GM19372 (cell line): Measurements from ENCODE around the gene MTSS2.
"Not testable (repeated sequence)": the region's sequence is repeated elsewhere in the genome, so short reads cannot be mapped to it uniquely, and the experiment has no call there.

Experiments
- ATAC-seq: cut with Tn5 transposase; IDR thresholded peaks from one replicate; pipeline ENCODE4 v1.9.1; 2021; ENCODE audit warnings: mild to moderate bottlenecking, low read depth, moderate library complexity; ENCODE audit not compliant: unreplicated experiment

MTSS2 gene

GRCh38 chr16:70676675-70677498, 9.0 kb downstream of the MTSS2 start:
- no peak for ATAC-seq

- ATAC-seq = no peak
Measured at GRCh38 chr16:70675851-70676513, 9.9 kb downstream of the MTSS2 start.

- ATAC-seq = no peak
Measured at GRCh38 chr16:70674221-70675014, 11.4 kb downstream of the MTSS2 start.

- ATAC-seq = not testable (repeated sequence)
Measured at GRCh38 chr16:70670938-70671337, 14.9 kb downstream of the MTSS2 start.

DNA sequence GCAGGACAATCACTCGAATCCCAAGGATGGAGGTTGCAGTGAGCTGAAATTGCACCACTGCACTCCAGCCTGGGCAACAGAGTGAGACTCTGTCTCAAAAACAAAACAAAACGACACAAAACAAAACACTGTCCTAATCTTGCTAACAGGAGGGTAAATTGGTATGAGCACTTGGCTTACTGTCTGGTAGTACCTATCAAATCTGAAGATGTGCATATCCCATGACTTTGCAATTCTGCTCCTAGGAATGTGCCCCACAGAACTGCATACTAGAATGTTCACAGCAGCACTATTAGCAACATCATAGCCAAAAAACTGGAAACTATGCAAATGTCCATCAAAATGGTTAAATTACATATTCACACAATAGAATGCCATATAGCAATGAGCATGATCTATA, 15.7 kb downstream of the MTSS2 start:
- no peak for ATAC-seq

DNA sequence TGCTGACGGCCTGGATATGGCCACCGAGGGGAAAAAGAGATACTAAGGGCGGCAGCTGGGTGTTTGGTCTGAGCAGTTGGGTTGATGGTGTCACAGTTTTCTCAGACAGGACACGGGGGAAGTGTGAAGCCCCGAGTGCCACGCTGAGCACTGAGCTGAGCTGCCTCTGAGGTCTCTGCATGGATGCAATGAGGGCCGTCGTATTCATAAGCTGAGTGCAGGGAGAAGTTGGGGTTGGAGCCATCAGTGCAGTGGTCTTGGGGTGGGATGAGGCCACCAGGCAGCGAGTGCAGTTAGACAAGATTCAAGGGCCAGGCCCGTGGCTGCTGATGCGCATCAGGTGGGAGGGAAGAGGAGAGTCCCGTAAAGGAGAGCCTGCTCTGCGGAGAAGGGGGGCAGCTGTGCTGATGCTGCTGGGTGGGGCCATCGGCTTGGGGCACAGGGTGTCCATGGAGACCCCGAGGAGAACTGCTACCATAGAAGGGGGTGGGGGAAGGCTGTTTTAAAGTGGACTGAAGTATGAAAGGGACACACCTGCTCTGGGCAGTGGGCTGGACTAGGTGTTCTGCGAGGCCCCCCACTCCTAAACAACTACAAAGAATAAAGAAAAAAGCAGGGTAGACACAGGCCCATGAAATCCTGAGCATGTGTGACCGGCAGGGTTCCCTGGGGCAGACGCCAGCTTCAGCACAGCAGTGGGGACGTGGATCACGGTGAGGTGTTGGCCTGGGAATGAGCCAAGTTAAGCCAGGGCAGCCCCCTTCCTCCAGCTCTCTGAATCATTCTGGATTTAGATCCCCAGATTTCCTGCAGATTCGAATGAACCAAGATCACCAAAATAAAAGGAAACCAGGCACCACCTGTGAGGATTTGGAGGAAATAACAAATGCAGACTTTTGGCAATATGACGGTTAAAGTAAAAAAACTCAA, 19.8 kb downstream of the MTSS2 start:
- ATAC-seq = no peak

- no peak for ATAC-seq
Measured at GRCh38 chr16:70665113-70665694, 20.6 kb downstream of the MTSS2 start.

- ATAC-seq = no peak
Measured at GRCh38 chr16:70664325-70665112, 21.3 kb downstream of the MTSS2 start.

GRCh38 chr16:70663524-70664324, 22.1 kb downstream of the MTSS2 start:
- no peak for ATAC-seq

DNA sequence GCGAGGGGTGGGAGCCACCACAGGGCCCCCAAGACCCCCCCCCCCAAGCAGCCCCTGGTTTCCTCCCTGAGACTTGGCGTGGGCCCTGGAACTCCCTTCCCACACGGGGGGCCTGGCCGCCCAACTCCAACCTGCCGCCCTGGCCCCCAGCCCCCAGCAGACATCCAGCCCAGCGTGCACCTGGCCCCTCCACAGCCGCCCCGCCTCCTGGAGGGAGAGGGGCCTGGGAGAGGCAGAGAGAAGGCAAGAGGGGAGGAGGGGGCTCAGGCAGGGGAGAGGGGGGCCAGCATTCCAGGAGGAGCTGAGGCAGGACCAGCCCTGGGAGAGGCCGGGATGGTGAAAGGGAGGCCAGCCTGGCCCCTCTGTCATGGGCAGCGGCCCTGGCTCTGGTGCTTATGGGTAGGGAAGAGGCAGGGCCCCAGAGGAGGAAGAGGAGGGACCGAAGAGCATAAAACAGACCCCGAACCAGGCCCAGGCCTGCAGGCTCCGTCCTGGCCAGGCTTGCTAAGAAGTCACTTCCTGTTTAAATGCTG, 22.8 kb downstream of the MTSS2 start:
- no peak for ATAC-seq

GRCh38 chr16:70661918-70662641, 23.8 kb downstream of the MTSS2 start:
- no peak for ATAC-seq

GRCh38 chr16:70661534-70661917, 24.3 kb downstream of the MTSS2 start:
- ATAC-seq = no peak

GRCh38 chr16:70660672-70661350, 25.0 kb downstream of the MTSS2 start:
- ATAC-seq = no peak

DNA sequence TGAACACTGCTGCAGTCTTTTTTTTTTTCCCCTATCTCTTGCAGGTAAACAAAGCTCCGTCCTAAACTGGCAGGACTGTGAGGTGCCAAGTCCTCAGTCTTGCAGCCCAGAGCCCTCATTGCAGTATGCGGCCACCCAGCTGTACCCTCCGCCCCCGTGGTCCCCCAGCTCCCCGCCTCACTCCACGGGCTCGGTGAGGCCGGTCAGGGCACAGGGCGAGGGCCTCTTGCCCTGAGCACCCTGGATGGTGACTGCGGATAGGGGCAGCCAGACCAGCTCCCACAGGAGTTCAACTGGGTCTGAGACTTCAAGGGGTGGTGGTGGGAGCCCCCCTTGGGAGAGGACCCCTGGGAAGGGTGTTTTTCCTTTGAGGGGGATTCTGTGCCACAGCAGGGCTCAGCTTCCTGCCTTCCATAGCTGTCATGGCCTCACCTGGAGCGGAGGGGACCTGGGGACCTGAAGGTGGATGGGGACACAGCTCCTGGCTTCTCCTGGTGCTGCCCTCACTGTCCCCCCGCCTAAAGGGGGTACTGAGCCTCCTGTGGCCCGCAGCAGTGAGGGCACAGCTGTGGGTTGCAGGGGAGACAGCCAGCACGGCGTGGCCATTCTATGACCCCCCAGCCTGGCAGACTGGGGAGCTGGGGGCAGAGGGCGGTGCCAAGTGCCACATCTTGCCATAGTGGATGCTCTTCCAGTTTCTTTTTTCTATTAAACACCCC, 25.7 kb downstream of the MTSS2 start:
- ATAC-seq = no peak

GRCh38 chr16:70659546-70659945, 26.3 kb downstream of the MTSS2 start:
- no peak for ATAC-seq

GRCh38 chr16:70658921-70659320, 26.9 kb downstream of the MTSS2 start:
- no peak for ATAC-seq
